ENCODE results near the gene WRAP73.

WRAP73 gene

GRCh38 chr1:3681898-3682806 is 32.2 kb upstream of the WRAP73 start:
- no peak for DNase-seq (ENCODE audit: low read depth in 3 of 3)

GRCh38 chr1:3681231-3681897 is 31.5 kb upstream of the WRAP73 start:
- no peak for DNase-seq (ENCODE audit: low read depth in 3 of 3)

- no peak for DNase-seq (ENCODE audit: low read depth in 3 of 3)
Measured at GRCh38 chr1:3680488-3681230, 30.8 kb upstream of the WRAP73 start.

- DNase-seq (ENCODE audit: low read depth in 3 of 3), result no peak
Measured at GRCh38 chr1:3679799-3680453, 30.0 kb upstream of the WRAP73 start.

- no peak for DNase-seq (ENCODE audit: low read depth in 3 of 3)
Measured at GRCh38 chr1:3679098-3679555, 29.2 kb upstream of the WRAP73 start.

GRCh38 chr1:3678361-3679097 is 28.6 kb upstream of the WRAP73 start:
- DNase-seq (ENCODE audit: low read depth in 3 of 3), result no peak

- no peak for DNase-seq (ENCODE audit: low read depth in 3 of 3)
Measured at GRCh38 chr1:3677484-3677883, 27.6 kb upstream of the WRAP73 start.

GRCh38 chr1:3676581-3677470 is 26.9 kb upstream of the WRAP73 start:
- no peak for DNase-seq (ENCODE audit: low read depth in 3 of 3)

GRCh38 chr1:3675436-3675835 is 25.5 kb upstream of the WRAP73 start:
- no peak for DNase-seq (ENCODE audit: low read depth in 3 of 3)

GRCh38 chr1:3674100-3675094 is 24.5 kb upstream of the WRAP73 start:
- no peak for DNase-seq (ENCODE audit: low read depth in 3 of 3)

GRCh38 chr1:3673381-3674099 is 23.6 kb upstream of the WRAP73 start:
- no peak for DNase-seq (ENCODE audit: low read depth in 3 of 3)

- DNase-seq (ENCODE audit: low read depth in 3 of 3), result no peak
Measured at GRCh38 chr1:3672971-3673361, 23.1 kb upstream of the WRAP73 start.

- DNase-seq (ENCODE audit: low read depth in 3 of 3), result no peak
Measured at GRCh38 chr1:3672231-3672970, 22.5 kb upstream of the WRAP73 start.

- no peak for DNase-seq (ENCODE audit: low read depth in 3 of 3)
Measured at GRCh38 chr1:3671371-3672180, 21.7 kb upstream of the WRAP73 start.

GRCh38 chr1:3670823-3671265 is 20.9 kb upstream of the WRAP73 start:
- DNase-seq (ENCODE audit: low read depth in 3 of 3), result no peak

GRCh38 chr1:3669971-3670431 is 20.1 kb upstream of the WRAP73 start:
- DNase-seq (ENCODE audit: low read depth in 3 of 3), result no peak
